GM21786 (cell line): ENCODE data around the gene OSBPL6.
"Not testable (repeated sequence)": the region's sequence is repeated elsewhere in the genome, so short reads cannot be mapped to it uniquely, and the experiment has no call there.

Experiments used
- ATAC-seq: cut with Tn5 transposase; IDR thresholded peaks from one replicate; pipeline ENCODE4 v1.9.1; 2021; ENCODE audit not compliant: unreplicated experiment

OSBPL6 gene

GRCh38 chr2:178197791-178198190, 3.5 kb downstream of the OSBPL6 start:
- ATAC-seq, result no peak

- not testable (repeated sequence) for ATAC-seq
Observed at GRCh38 chr2:178198441-178198840, 4.1 kb downstream of the OSBPL6 start.

GRCh38 chr2:178199334-178199733, 5.0 kb downstream of the OSBPL6 start:
- no peak for ATAC-seq

- ATAC-seq, result no peak
Observed at GRCh38 chr2:178200331-178200730, 6.0 kb downstream of the OSBPL6 start.

GRCh38 chr2:178202927-178203326, 8.6 kb downstream of the OSBPL6 start:
- no peak for ATAC-seq

- no peak for ATAC-seq
Observed at GRCh38 chr2:178204977-178205376, 10.7 kb downstream of the OSBPL6 start.

- ATAC-seq, result no peak
Observed at GRCh38 chr2:178205853-178206521, 11.7 kb downstream of the OSBPL6 start.

GRCh38 chr2:178208336-178208735, 14.0 kb downstream of the OSBPL6 start:
- ATAC-seq, result no peak

GRCh38 chr2:178208817-178209216, 14.5 kb downstream of the OSBPL6 start:
- no peak for ATAC-seq

GRCh38 chr2:178211460-178211859, 17.1 kb downstream of the OSBPL6 start:
- no peak for ATAC-seq

- ATAC-seq, result no peak
Observed at GRCh38 chr2:178211943-178212342, 17.6 kb downstream of the OSBPL6 start.

GRCh38 chr2:178213991-178214390, 19.7 kb downstream of the OSBPL6 start:
- ATAC-seq, result no peak

GRCh38 chr2:178219247-178219646, 24.9 kb downstream of the OSBPL6 start:
- no peak for ATAC-seq

- ATAC-seq, result no peak
Observed at GRCh38 chr2:178220814-178221213, 26.5 kb downstream of the OSBPL6 start.

GRCh38 chr2:178221556-178221955, 27.2 kb downstream of the OSBPL6 start:
- ATAC-seq, result no peak

GRCh38 chr2:178223806-178224205, 29.5 kb downstream of the OSBPL6 start:
- no peak for ATAC-seq

- no peak for ATAC-seq
Observed at GRCh38 chr2:178225006-178225805, 30.9 kb downstream of the OSBPL6 start.

GRCh38 chr2:178227187-178227586, 32.9 kb downstream of the OSBPL6 start:
- ATAC-seq, result no peak

GRCh38 chr2:178229927-178230326, 35.6 kb downstream of the OSBPL6 start:
- ATAC-seq, result no peak

GRCh38 chr2:178230396-178230795, 36.1 kb downstream of the OSBPL6 start:
- ATAC-seq, result no peak

GRCh38 chr2:178233428-178233827, 39.1 kb downstream of the OSBPL6 start:
- no peak for ATAC-seq

GRCh38 chr2:178234648-178235047, 40.3 kb downstream of the OSBPL6 start:
- no peak for ATAC-seq
